ENCODE results near the gene BMAL1.

The BMAL1 gene

GRCh38 chr11:13277768-13278608 is at the start of gene BMAL1:
Gene BMAL1 (plus strand): TSS chr11:13277790. CDS start chr11:13354309, 76,519 bp downstream.
- Histone ChIP-seq H3K9ac (peak within 1 kb of the TSS; percentile 87 to 98 (median 96)), H3K4me2 (peak within 1 kb of the TSS; percentile 95 to 99 (median 98)), H4K20me1 (peaks cover 45 to 52% (median 48%) of the 10 kb centered on the region in 11 experiments), H3K9me3 (replicated peaks in 1 of 11) (no peaks in the 10 kb centered on the region), H3K36me3 (peaks cover 0 to 13% (median 0%) of the 10 kb centered on the region in 11 experiments; a peak in 3 of 22 replicates), H3K27ac (peak within 1 kb of the TSS; percentile 82 to 99 (median 94)), H3K4me1 (peaks cover 36 to 44% (median 41%) of the 10 kb centered on the region in 10 experiments), H3K27me3 (peaks cover 0 to 45% (median 36%) of the 10 kb centered on the region in 11 experiments; a peak in 19 of 22 replicates), H3K4me3 (peak within 1 kb of the TSS; percentile 82 to 99 (median 96))
- TF ChIP-seq Cebpa-rat (IDR thresholded peaks at IDR 0.05) = no peak

- H3K36me3 ChIP-seq = no peaks in the 10 kb centered on the region
- H3K4me3 ChIP-seq = peak overlapping the region in 7 of 10 experiments; percentile 1 to 45 (median 31); a peak in 6 of 20 replicates
- no peaks in the 10 kb centered on the region for H4K20me1 ChIP-seq
- H3K9me3 ChIP-seq (replicated peaks in 1 of 11) = no peaks in the 10 kb centered on the region
- H3K9ac ChIP-seq = peak overlapping the region in 8 of 11 experiments; percentile 27 to 73 (median 63); a peak in 16 of 22 replicates
- H3K27ac ChIP-seq = peak overlapping the region in 9 of 11 experiments; percentile 55 to 82 (median 73); a peak in 18 of 22 replicates
- peaks cover 28 to 55% (median 45%) of the 10 kb centered on the region in 10 experiments for H3K4me1 ChIP-seq
- H3K27me3 ChIP-seq = no peaks in the 10 kb centered on the region
- no peak for TF ChIP-seq Cebpa-rat (IDR thresholded peaks at IDR 0.05)
- peak overlapping the region; percentile 70 to 91 (median 84) for H3K4me2 ChIP-seq
Measured at GRCh38 chr11:13228572-13228971, 49.0 kb upstream of the BMAL1 start.

- peak overlapping the region; percentile 70 to 91 (median 84) for H3K4me2 ChIP-seq
- no peaks in the 10 kb centered on the region for H3K27me3 ChIP-seq
- H4K20me1 ChIP-seq = no peaks in the 10 kb centered on the region
- peak overlapping the region in 7 of 10 experiments; percentile 1 to 45 (median 31); a peak in 8 of 20 replicates for H3K4me3 ChIP-seq
- peaks cover 28 to 55% (median 45%) of the 10 kb centered on the region in 10 experiments for H3K4me1 ChIP-seq
- H3K27ac ChIP-seq = peak overlapping the region in 10 of 11 experiments; percentile 2 to 82 (median 70); a peak in 18 of 22 replicates
- H3K9me3 ChIP-seq (replicated peaks in 1 of 11) = no peaks in the 10 kb centered on the region
- TF ChIP-seq Cebpa-rat (IDR thresholded peaks at IDR 0.05) = no peak
- peak overlapping the region in 9 of 11 experiments; percentile 5 to 73 (median 62); a peak in 16 of 22 replicates for H3K9ac ChIP-seq
- H3K36me3 ChIP-seq = no peaks in the 10 kb centered on the region
Measured at GRCh38 chr11:13229136-13229535, 48.5 kb upstream of the BMAL1 start.

- Histone ChIP-seq H3K36me3 (no peaks in the 10 kb centered on the region), H3K4me1 (peaks cover 28 to 55% (median 45%) of the 10 kb centered on the region in 10 experiments), H3K9me3 (replicated peaks in 1 of 11) (no peaks in the 10 kb centered on the region), H3K27ac (peak overlapping the region in 9 of 11 experiments; percentile 55 to 82 (median 73); a peak in 15 of 22 replicates), H4K20me1 (no peaks in the 10 kb centered on the region), H3K9ac (peak overlapping the region in 9 of 11 experiments; percentile 5 to 73 (median 62); a peak in 12 of 22 replicates), H3K27me3 (no peaks in the 10 kb centered on the region), H3K4me2 (peak overlapping the region; percentile 70 to 91 (median 84)), H3K4me3 (peak overlapping the region in 6 of 10 experiments; percentile 10 to 45 (median 34); a peak in 5 of 20 replicates)
- TF ChIP-seq Cebpa-rat (IDR thresholded peaks at IDR 0.05) = no peak
Measured at GRCh38 chr11:13229711-13230318, 47.8 kb upstream of the BMAL1 start.

GRCh38 chr11:13233173-13233745 is 44.3 kb upstream of the BMAL1 start:
- Histone ChIP-seq H3K4me3 (no peak overlapping the region), H3K27me3 (no peaks in the 10 kb centered on the region), H3K27ac (no peak overlapping the region), H3K4me2 (no peak overlapping the region), H3K9ac (no peak overlapping the region), H3K4me1 (peaks cover 15 to 34% (median 22%) of the 10 kb centered on the region in 10 experiments), H4K20me1 (no peaks in the 10 kb centered on the region), H3K36me3 (no peaks in the 10 kb centered on the region), H3K9me3 (replicated peaks in 1 of 11) (peaks cover 0 to 9% (median 7%) of the 10 kb centered on the region in 11 experiments; a peak in 9 of 22 replicates)
- TF ChIP-seq Cebpa-rat (IDR thresholded peaks at IDR 0.05) = no peak

GRCh38 chr11:13235895-13236294 is 41.7 kb upstream of the BMAL1 start:
- Histone ChIP-seq H3K4me1 (peaks cover 0 to 7% (median 0%) of the 10 kb centered on the region in 10 experiments; a peak in 6 of 20 replicates), H3K4me3 (no peak overlapping the region), H3K27ac (no peak overlapping the region), H3K27me3 (no peaks in the 10 kb centered on the region), H4K20me1 (no peaks in the 10 kb centered on the region), H3K9me3 (replicated peaks in 1 of 11) (peaks cover 0 to 9% (median 7%) of the 10 kb centered on the region in 11 experiments; a peak in 9 of 22 replicates), H3K36me3 (no peaks in the 10 kb centered on the region), H3K9ac (no peak overlapping the region), H3K4me2 (no peak overlapping the region)
- no peak for TF ChIP-seq Cebpa-rat (IDR thresholded peaks at IDR 0.05)

- no peak overlapping the region for H3K4me2 ChIP-seq
- H3K27me3 ChIP-seq = no peaks in the 10 kb centered on the region
- no peak overlapping the region for H3K27ac ChIP-seq
- TF ChIP-seq Cebpa-rat (IDR thresholded peaks at IDR 0.05) = 0 out of 22 replicates have a peak, but pooled peaks of 1 of the 11 experiments have one; percentile 9
- no peak overlapping the region for H3K9ac ChIP-seq
- H3K36me3 ChIP-seq = no peaks in the 10 kb centered on the region
- H3K4me3 ChIP-seq = no peak overlapping the region
- no peaks in the 10 kb centered on the region for H4K20me1 ChIP-seq
- peaks cover 0 to 1% (median 0%) of the 10 kb centered on the region in 10 experiments; a peak in 1 of 20 replicates for H3K4me1 ChIP-seq
- peaks cover 0 to 9% (median 7%) of the 10 kb centered on the region in 11 experiments; a peak in 9 of 22 replicates for H3K9me3 ChIP-seq (replicated peaks in 1 of 11)
Measured at GRCh38 chr11:13236626-13237025, 41.0 kb upstream of the BMAL1 start.

- peaks cover 0 to 9% (median 7%) of the 10 kb centered on the region in 11 experiments; a peak in 9 of 22 replicates for H3K9me3 ChIP-seq (replicated peaks in 1 of 11)
- no peak overlapping the region for H3K9ac ChIP-seq
- no peak overlapping the region for H3K4me3 ChIP-seq
- H3K36me3 ChIP-seq = no peaks in the 10 kb centered on the region
- no peaks in the 10 kb centered on the region for H3K4me1 ChIP-seq
- H3K27ac ChIP-seq = no peak overlapping the region
- H3K4me2 ChIP-seq = no peak overlapping the region
- no peak for TF ChIP-seq Cebpa-rat (IDR thresholded peaks at IDR 0.05)
- H3K27me3 ChIP-seq = no peaks in the 10 kb centered on the region
- H4K20me1 ChIP-seq = no peaks in the 10 kb centered on the region
Measured at GRCh38 chr11:13237761-13238160, 39.8 kb upstream of the BMAL1 start.

All from BLaER1 treated with 17β-estradiol and CSF1 and Interleukin-3, amounts not matched to agents 10 nM and 100 nM (cell line).